NCI-H526 (cell line): ENCODE measurements around the gene ZAR1.

Source experiments
- DNase-seq, 2 experiments: peaks; one replicate each; lab custom pipeline; 2025; lab: John Stamatoyannopoulos, UW

The ZAR1 gene

DNA sequence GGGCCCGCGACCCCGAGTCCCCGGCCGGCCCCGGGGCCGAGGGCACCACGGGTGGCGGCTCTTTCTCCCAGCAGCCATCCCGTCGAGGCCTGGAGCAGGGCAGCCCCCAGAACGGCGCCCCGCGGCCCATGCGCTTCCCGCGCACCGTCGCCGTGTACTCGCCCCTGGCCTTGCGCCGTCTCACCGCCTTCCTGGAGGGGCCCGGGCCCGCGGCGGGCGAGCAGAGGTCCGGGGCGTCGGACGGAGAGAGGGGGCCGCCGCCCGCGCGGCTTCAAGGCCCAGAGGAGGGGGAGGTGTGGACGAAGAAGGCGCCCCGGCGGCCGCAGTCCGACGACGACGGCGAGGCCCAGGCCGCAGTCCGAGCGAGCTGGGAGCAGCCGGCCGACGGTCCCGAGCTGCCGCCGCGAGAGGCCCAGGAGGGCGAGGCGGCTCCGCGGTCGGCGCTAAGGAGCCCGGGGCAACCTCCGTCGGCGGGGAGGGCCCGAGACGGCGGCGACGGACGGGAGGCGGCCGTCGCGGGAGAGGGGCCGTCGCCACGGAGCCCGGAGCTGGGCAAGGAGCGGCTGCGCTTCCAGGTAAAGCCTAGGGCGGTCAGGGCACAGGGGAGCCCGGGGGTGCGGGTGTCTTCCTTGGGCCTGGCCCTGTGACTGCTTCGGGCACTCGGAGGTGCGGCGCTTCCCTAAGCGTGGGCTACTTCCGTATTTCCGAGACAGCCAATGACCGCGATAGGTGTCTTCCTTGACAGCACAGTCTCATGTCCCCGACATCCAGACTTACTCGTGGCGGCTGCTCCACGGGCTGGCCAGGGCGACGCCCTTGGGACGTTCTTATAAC lies 845 bp downstream of the ZAR1 start:
- no peak for DNase-seq

DNA sequence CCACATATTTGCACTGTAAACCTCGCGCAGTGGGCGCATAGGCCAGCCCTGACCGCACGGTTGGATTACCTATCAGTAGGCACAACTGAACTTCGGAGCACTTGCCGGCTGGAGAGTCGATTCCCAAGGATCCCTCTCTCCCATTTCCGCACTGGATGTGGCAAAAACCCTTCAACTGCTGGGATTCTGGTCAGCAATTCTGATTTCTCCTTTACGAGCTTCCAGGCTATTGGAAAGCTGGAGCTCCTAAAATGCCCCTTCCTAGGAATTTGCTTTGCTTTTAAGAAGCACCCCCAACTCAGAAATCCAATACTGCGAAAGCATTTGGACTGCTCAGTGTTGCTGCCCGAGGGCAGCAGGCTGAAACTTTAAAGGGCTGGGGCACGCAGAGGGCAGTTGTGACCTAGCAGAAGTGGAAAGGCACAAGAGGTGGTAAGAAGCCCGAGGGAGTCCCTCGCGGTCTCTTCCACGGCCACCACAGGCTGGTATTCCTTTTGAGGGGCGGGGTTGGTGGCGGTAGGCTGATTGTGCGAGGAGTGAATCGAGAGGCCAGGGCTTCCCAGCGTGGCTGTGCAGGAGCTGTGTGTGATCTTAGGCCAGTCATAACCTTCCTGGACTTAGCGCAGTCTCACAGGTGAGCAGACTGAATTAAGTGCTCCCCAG lies 1.6 kb downstream of the ZAR1 start:
- no peak for DNase-seq

GRCh38 chr4:48493452-48494100 lies 3.5 kb downstream of the ZAR1 start:
- no peak for DNase-seq

DNA sequence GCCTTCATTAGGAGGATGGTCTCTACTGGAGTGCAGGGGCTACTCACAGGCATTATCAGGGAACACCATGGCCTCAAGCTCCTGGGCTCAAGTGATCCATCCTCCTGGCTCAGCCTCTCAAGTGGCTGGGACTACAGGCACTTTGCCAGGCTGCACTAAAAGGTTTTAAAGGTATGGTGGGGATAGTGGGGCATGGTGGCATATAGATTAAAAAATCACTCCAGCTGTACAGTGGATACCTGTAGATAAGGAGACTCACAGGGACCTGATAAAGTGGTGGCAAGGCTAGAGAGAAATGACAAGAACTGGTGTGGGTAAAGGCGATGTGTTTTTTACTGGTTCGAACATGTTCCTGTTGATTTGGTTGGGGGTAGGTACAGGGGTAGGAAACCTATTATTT lies 5.9 kb downstream of the ZAR1 start:
- DNase-seq = no peak

- no peak for DNase-seq
Observed at GRCh38 chr4:48498895-48499294, 8.8 kb downstream of the ZAR1 start.

- DNase-seq = no peak
Observed at GRCh38 chr4:48499551-48500066, 9.6 kb downstream of the ZAR1 start.

DNA sequence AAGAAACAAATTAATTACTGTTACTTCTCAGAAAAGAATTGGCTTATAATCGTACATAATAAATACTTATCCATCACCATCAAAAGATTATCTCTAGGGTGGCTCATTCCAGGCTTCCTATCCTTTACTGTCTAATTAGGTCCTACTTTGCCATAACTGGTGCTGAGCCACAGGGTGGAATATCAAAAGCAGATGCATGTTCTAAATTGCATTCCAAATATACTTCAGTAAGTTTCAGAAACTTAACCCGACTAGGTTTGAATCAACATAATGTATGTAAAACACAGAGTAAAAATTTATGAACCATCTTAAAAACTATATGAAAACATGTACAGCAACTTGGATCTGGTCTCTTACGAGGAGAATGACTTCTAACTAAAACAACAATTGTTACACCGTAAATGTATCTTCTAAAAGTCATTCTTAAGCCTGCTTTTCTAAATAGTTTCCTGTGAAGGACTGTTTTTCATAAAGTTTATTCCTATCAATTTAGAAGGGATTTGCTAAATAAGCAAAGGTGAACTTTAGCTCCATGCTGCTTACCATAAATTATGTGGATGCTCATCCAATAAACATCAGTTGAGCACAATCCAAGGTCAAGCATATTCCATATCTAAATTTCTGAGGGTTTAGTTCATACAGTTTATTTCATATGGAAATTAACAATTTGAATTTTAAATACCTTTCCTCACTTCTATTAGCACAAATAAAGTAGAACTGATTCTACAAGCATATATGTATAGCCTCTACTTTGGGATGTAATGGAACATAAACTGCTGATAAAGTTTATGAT lies 13.4 kb downstream of the ZAR1 start:
- no peak for DNase-seq

DNA sequence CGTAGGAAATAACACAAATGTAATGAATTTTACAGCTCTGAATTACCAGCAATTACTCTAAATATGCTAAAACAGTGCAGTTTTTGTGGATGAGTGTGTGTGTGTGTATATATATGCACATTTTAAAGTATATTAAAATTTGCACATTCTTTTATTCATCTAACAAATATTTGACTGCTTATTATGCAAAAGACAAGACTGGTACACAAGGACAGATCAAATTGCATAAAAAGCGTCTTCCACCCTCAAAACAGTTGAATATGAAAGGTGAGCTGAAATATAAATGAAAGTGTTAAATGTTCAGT lies 13.9 kb downstream of the ZAR1 start:
- no peak for DNase-seq

DNA sequence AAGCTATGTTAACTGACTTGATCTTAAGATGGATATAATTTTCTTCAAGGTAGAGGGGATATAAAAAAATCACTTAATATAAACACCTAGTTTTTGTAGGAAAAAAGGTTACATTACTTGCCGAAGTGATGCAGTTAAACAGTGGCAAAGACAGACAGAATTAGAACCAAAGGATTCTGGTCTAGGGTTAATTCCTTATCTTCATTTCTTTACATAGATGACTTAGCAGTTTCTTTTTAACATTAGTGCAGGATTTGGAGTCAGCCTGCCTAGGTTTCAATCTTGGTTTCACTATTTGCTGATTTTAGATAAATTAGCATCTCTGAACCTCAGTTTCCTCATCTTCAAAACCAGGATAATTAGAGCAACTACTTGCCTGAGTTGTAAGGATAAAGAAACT lies 14.3 kb downstream of the ZAR1 start:
- DNase-seq = no peak

DNA sequence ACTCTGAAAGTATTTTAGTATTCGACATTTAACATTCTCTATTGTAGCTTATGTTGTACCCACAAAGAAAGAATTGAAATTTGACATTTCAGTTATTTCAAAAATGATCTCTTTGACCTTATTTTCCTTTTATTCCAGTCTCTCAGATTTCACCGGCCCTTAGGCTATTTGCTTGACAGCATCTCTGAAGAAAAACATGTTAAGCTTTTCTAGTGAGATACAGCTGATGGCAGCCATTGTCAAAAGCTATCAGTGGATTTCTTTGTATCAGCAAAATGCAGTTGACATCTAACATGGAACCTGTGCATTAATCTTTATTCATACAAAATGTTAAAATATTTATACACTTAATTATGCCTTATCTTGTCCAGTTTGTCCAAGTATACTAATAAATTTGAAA lies 16.7 kb downstream of the ZAR1 start:
- DNase-seq = no peak

- DNase-seq = no peak
Observed at GRCh38 chr4:48509543-48509942, 19.5 kb downstream of the ZAR1 start.

DNA sequence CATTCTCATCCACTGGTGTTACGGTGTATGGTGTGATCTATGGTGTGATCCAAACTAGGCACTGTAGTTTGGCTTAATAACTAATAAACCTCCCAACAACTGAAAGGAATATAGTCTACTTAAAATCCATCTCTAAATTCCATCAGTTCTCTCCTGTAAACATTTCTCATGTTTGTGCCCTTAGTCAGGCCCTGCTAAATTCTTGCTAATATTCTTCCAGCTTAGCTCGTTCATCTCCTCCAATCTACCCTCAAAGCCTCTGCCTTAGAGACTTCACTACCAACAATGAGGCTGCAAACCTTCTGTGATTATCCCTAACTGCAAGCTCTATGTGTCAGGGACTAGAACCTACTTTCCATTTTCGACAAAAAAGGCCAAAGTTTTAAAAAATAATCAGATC lies 28.1 kb downstream of the ZAR1 start:
- no peak for DNase-seq

- DNase-seq = no peak
Observed at GRCh38 chr4:48526406-48526805, 36.4 kb downstream of the ZAR1 start.

GRCh38 chr4:48538358-48538757 lies 48.3 kb downstream of the ZAR1 start:
- no peak for DNase-seq

GRCh38 chr4:48539597-48539996 lies 49.5 kb downstream of the ZAR1 start:
- no peak for DNase-seq

GRCh38 chr4:48542888-48543287 lies 52.8 kb downstream of the ZAR1 start:
- DNase-seq = no peak

DNA sequence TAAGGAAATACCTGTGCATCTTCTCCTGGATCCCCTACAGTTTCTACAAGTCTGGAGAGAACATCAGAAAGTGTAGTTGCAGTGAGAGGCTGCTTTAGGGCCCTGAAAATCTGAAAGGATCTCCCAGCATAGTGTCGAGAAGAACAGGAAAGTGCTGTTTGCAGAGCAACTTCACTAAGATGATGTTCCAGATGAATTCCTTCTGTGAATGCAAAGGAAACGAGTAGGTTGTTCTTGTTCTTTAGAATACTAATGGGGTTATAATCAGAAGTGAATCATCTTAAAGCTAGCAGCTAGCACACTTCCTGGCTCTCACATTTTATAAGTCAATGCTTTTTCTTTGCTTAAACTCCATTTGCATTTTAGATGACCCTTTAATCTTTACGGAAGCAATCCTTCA lies 53.7 kb downstream of the ZAR1 start:
- DNase-seq = no peak
